H1 (cell line): ENCODE measurements around the gene KLHDC4. TPM values are rescaled to one million over a fixed set of nuclear protein-coding genes. Genes with fewer than 3 reads are reported as not detected.

Experiments used
- HDAC2 ChIP-seq, 2 experiments: fragments of 300-600 bp in 1 of 2; sonication (generic) in 1 of 2; IDR thresholded peaks; 2 replicates each; pipeline ENCODE4 v1.6.1; 2011 to 2012; ENCODE audit warnings: low read depth in 2 of 2, low read length in 2 of 2, mild to moderate bottlenecking in 2 of 2, moderate library complexity in 2 of 2, borderline replicate concordance in 1 of 2, inconsistent platforms in 1 of 2
- POLR2AphosphoS5 ChIP-seq: IDR thresholded peaks from 2 replicates; pipeline ENCODE4 v1.6.1; 2011; ENCODE audit warnings: low read depth, low read length
- polyA plus RNA-seq, 7 experiments: library from polyadenylated mRNA; depleted of rRNA in 3 of 7; stranded (reverse) in 5 of 7; unstranded in 2 of 7; fragments of >200 nt in 5 of 7; fragments of 200-250 nt in 2 of 7; gene quantifications; 1 replicate in 5 of 7; 2 replicates in 1 of 7; 4 replicates in 1 of 7; pipeline versions ENCODE4 v1.2.1 to v1.2.3, GENCODE V29; 2011 to 2013; ENCODE audit warnings: missing spikeins in 2 of 7, mixed read lengths in 2 of 7
- total RNA-seq: library from RNA; stranded (reverse); fragmentation: NEBNext Ultra II Directional; extraction: Animal tissue kit (Norgen Biotek cat#: 25700); gene quantifications from 2 replicates; pipeline ENCODE4 v1.2.1, GENCODE V29; 2021
- TF ChIP-seq, protein P1 (sequence below): fragments of 300-600 bp; sonication (generic); IDR thresholded peaks from 2 replicates; pipeline ENCODE4 v1.7.1; 2012; ENCODE audit warnings: low read length, moderate library complexity, mild to moderate bottlenecking, inconsistent platforms; ENCODE audit not compliant: insufficient replicate concordance
- TF ChIP-seq, protein P2 (sequence below), 3 experiments: IDR thresholded peaks; 1 replicate in 2 of 3; 2 replicates in 1 of 3; pipeline versions ENCODE4 v1.5.1 to v1.6.1; 2011; ENCODE audit warnings: low read length in 3 of 3, mild to moderate bottlenecking in 3 of 3, inconsistent platforms in 2 of 3, low read depth in 1 of 3, moderate library complexity in 1 of 3; ENCODE audit not compliant: insufficient read depth in 1 of 3; ENCODE audit errors: control extremely low read depth in 1 of 3

KLHDC4 gene
- total and polyA plus RNA-seq, 2 of the 8 experiments (the other 6 are each of a cell fraction or from before 2014, with no cell fraction given): 23.7 to 63.9 TPM

DNA sequence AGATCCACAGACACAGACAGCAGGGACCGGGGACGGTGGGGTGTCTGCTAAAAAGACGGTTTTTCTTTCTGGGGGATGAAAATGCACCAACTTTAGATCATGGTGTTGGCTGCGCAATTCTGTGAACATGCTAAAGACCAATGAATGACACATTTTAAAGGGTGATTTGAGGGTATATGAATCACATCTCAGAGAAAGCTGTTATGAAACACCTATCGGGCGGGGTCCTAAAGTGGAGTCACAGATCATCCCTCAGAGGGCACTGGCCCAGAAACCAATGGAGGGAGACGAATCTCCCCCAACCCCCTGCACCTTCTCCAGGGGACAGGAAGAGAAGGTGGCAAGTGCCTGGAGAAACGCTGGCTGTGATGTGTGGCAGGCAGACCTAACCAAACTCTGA lies 26.0 kb downstream of the KLHDC4 start (continued):
- TF ChIP-seq, protein P1, sequence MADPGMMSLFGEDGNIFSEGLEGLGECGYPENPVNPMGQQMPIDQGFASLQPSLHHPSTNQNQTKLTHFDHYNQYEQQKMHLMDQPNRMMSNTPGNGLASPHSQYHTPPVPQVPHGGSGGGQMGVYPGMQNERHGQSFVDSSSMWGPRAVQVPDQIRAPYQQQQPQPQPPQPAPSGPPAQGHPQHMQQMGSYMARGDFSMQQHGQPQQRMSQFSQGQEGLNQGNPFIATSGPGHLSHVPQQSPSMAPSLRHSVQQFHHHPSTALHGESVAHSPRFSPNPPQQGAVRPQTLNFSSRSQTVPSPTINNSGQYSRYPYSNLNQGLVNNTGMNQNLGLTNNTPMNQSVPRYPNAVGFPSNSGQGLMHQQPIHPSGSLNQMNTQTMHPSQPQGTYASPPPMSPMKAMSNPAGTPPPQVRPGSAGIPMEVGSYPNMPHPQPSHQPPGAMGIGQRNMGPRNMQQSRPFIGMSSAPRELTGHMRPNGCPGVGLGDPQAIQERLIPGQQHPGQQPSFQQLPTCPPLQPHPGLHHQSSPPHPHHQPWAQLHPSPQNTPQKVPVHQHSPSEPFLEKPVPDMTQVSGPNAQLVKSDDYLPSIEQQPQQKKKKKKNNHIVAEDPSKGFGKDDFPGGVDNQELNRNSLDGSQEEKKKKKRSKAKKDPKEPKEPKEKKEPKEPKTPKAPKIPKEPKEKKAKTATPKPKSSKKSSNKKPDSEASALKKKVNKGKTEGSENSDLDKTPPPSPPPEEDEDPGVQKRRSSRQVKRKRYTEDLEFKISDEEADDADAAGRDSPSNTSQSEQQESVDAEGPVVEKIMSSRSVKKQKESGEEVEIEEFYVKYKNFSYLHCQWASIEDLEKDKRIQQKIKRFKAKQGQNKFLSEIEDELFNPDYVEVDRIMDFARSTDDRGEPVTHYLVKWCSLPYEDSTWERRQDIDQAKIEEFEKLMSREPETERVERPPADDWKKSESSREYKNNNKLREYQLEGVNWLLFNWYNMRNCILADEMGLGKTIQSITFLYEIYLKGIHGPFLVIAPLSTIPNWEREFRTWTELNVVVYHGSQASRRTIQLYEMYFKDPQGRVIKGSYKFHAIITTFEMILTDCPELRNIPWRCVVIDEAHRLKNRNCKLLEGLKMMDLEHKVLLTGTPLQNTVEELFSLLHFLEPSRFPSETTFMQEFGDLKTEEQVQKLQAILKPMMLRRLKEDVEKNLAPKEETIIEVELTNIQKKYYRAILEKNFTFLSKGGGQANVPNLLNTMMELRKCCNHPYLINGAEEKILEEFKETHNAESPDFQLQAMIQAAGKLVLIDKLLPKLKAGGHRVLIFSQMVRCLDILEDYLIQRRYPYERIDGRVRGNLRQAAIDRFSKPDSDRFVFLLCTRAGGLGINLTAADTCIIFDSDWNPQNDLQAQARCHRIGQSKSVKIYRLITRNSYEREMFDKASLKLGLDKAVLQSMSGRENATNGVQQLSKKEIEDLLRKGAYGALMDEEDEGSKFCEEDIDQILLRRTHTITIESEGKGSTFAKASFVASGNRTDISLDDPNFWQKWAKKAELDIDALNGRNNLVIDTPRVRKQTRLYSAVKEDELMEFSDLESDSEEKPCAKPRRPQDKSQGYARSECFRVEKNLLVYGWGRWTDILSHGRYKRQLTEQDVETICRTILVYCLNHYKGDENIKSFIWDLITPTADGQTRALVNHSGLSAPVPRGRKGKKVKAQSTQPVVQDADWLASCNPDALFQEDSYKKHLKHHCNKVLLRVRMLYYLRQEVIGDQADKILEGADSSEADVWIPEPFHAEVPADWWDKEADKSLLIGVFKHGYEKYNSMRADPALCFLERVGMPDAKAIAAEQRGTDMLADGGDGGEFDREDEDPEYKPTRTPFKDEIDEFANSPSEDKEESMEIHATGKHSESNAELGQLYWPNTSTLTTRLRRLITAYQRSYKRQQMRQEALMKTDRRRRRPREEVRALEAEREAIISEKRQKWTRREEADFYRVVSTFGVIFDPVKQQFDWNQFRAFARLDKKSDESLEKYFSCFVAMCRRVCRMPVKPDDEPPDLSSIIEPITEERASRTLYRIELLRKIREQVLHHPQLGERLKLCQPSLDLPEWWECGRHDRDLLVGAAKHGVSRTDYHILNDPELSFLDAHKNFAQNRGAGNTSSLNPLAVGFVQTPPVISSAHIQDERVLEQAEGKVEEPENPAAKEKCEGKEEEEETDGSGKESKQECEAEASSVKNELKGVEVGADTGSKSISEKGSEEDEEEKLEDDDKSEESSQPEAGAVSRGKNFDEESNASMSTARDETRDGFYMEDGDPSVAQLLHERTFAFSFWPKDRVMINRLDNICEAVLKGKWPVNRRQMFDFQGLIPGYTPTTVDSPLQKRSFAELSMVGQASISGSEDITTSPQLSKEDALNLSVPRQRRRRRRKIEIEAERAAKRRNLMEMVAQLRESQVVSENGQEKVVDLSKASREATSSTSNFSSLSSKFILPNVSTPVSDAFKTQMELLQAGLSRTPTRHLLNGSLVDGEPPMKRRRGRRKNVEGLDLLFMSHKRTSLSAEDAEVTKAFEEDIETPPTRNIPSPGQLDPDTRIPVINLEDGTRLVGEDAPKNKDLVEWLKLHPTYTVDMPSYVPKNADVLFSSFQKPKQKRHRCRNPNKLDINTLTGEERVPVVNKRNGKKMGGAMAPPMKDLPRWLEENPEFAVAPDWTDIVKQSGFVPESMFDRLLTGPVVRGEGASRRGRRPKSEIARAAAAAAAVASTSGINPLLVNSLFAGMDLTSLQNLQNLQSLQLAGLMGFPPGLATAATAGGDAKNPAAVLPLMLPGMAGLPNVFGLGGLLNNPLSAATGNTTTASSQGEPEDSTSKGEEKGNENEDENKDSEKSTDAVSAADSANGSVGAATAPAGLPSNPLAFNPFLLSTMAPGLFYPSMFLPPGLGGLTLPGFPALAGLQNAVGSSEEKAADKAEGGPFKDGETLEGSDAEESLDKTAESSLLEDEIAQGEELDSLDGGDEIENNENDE: no peak
- TF ChIP-seq HDAC2 (IDR thresholded peaks at IDR 0.05; ENCODE audit: borderline replicate concordance in 1 of 2, low read depth in 2 of 2, low read length in 2 of 2): no peak
- no peak for TF ChIP-seq POLR2AphosphoS5
- TF ChIP-seq, protein P2, sequence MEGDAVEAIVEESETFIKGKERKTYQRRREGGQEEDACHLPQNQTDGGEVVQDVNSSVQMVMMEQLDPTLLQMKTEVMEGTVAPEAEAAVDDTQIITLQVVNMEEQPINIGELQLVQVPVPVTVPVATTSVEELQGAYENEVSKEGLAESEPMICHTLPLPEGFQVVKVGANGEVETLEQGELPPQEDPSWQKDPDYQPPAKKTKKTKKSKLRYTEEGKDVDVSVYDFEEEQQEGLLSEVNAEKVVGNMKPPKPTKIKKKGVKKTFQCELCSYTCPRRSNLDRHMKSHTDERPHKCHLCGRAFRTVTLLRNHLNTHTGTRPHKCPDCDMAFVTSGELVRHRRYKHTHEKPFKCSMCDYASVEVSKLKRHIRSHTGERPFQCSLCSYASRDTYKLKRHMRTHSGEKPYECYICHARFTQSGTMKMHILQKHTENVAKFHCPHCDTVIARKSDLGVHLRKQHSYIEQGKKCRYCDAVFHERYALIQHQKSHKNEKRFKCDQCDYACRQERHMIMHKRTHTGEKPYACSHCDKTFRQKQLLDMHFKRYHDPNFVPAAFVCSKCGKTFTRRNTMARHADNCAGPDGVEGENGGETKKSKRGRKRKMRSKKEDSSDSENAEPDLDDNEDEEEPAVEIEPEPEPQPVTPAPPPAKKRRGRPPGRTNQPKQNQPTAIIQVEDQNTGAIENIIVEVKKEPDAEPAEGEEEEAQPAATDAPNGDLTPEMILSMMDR (IDR thresholded peaks at IDR 0.05; ENCODE audit: control extremely low read depth in 1 of 3, insufficient read depth in 1 of 3, low read depth in 1 of 3, low read length in 3 of 3): no peak
